ENCODE results near the gene NME4.
"Not testable (repeated sequence)": the region's sequence is repeated elsewhere in the genome, so short reads cannot be mapped to it uniquely, and the experiment has no call there.

Gene NME4

GRCh38 chr16:377419-377951 lies 19.5 kb upstream of the NME4 start:
- DNase-seq (ENCODE audit: low spot score), result no peak

DNA sequence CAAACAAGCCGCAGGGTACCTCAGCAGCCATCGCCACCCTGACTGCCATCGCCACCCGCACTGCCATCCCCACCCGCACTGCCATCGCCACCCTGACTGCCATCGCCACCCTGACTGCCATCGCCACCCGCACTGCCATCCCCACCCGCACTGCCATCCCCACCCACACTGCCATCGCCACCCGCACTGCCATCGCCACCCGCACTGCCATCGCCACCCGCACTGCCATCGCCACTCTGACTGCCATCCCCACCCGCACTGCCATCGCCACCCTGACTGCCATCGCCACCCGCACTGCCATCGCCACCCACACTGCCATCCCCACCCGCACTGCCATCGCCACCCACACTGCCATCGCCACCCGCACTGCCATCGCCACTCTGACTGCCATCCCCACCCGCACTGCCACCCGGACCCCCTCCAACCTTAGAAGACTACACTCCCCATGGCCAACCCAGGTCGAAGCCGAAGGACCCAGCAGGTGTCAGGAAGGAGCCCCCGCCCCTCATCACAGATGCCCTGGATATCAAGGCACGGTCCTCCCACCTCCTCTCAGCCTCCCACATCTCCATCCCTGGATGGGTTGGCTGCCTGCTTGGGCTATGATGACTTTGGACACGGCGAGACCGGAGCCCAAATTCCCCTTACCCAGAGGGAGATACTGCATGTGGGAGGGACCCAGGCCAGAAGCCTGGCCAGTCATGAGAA lies 18.7 kb upstream of the NME4 start:
- DNase-seq (ENCODE audit: low spot score), result not testable (repeated sequence)

DNA sequence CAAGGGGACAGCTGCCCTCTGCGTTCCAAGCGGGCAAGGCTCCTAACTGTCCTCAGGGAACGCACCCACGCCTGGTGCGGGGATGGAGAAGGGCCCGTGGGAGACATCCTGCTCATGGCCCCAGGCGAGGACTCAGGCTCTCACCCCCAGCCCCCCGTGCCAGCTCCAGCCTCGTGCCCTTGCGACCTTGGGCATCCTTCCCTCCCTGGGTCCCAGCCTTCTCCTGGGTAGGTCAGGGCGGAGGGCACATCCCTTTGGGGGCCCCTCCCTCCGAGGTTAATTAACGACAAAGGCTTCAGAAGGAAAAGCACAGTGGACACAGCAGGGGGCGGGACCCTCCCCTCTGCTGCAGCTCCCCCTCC lies 18.2 kb upstream of the NME4 start:
- no peak for DNase-seq (ENCODE audit: low spot score)

GRCh38 chr16:379183-379960 lies 17.6 kb upstream of the NME4 start:
- DNase-seq (ENCODE audit: low spot score), result no peak

DNA sequence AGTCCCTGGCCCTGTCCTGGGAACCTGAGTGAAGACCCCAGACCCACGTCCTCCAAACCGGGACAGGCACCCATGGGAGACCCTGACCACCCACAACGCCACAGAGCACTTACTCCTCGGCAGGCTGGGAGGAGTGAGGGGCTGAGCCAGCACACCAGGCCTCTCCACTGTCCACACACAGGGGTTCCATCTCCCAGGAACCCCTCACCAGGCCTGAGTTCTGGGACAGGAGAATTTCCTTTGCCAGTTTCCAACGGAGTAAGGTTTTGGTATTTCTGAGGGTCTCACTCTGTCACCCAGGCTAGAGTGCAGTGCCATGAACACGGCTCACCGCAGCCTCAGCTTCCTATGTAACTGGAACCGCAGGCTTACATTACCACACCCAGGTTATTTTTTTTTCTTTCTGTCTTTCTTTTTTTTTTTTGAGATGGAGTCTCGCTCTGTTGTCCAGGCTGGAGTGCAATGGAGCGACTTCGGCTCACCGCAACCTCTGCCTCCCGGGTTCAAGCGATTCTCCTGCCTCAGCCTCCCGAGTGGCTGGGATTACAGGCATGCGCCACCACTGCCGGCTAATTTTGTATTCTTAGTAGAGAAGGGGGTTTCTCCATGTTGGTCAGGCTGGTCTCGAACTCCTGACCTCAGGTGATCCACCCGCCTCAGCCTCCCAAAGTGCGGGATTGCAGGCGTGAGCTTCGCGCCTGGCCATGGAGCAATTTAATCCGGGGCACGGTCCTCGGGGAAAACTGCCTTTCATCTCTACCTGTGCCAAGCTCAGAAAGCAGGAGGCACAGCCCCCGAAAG lies 16.8 kb upstream of the NME4 start:
- no peak for DNase-seq (ENCODE audit: low spot score)

DNA sequence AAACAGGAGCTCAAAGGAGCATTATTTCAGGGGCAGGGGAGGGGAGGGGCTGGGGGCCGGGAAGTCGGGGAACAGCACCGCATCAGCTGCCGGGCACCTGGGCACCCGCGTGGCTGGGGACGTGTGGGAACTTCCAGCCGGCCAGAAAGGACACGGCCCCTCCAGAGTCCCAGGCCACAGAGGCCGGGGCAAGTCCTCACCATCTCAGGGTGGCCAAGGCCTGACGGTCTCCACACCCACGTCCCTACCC lies 16.3 kb upstream of the NME4 start:
- peak; percentile 57 for DNase-seq (ENCODE audit: low spot score)

GRCh38 chr16:381012-381788 lies 15.8 kb upstream of the NME4 start:
- peak; percentile 74 for DNase-seq (ENCODE audit: low spot score)

DNA sequence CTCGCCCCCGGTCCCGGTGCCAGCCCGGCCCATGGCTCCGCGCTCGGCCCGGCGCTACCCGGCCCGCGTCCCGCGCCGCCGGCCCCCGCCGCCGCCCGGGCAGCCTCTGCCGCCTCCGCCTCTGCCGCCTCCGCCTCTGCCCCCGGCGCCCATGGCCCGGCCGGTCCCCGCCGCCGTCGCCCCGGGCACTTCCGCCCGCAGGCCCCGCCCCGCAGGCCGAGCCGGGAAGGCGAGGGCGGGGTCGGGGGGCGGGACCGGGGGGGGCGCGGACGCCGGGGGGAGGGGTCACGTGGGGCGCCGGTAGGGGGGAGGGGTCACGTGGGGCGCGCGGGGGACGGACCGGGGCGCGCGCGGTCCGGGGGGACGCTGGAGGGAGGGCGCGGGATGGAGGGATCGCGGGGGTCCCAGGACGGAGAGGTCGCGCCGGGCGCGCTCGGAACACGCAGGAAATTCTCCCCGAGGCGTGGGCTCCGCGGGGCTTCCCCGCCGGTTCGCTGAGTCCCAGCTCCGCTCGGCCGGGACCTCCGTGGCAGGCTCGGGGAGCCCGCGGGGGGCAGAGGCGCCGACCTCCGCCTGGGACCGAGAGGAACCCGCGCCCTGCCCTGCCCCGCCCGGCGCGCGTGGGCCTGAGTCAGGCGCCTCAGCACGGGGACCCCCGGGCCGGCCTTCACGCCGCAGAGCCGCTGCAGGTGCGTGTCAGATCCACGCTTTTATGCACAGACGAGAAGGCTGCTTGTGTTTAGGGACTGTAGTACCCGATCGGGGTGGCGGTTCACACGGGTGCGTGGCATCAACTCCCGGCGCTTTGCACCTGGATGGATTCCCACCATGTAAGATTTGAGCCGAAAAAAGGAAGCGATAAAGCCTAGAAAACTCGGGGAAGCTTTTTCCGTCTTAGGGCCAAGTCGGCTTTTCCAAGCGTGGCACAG lies 14.9 kb upstream of the NME4 start, which contains the start of gene PGAP6:
Gene PGAP6, minus strand, starts transcription at position 190 of the 929 bp plus-strand sequence. Its CDS starts 157 bp downstream, at position 33.
- DNase-seq (ENCODE audit: low spot score), result no peak

- peak; percentile 65 for DNase-seq (ENCODE audit: low spot score)
These were observed 13.5 kb upstream of the NME4 start for GRCh38 chr16:383326-384051.

- DNase-seq (ENCODE audit: low spot score), result peak; percentile 52
These were observed 10.3 kb upstream of the NME4 start for GRCh38 chr16:386641-387156.

- DNase-seq (ENCODE audit: low spot score), result not testable (repeated sequence)
These were observed 9.0 kb upstream of the NME4 start for GRCh38 chr16:387761-388666.

- DNase-seq (ENCODE audit: low spot score), result no peak
These were observed 7.6 kb upstream of the NME4 start for GRCh38 chr16:389352-389751.

DNA sequence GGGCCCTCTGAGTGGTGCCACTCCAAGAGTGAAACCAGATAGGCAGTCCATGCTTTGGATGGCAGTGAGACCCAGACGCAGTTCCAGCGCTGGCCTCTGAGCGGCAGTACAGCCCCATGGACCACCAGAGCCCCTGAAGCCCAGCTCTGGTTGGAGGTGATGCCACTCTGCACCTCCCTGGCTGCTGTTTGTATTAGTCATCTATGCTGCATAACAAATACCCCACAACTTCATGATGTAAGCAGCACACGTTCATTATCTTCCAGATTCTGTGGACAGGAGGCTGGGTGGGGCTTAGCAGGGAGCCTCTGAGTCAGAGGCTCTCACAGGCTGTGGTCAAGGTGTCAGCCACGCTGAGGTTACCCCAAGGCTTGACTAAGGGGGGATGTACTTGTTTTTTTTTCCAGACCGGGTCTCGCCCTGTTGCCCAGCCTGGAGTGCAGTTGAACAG lies 5.1 kb upstream of the NME4 start:
- peak; percentile 79 for DNase-seq (ENCODE audit: low spot score)

DNA sequence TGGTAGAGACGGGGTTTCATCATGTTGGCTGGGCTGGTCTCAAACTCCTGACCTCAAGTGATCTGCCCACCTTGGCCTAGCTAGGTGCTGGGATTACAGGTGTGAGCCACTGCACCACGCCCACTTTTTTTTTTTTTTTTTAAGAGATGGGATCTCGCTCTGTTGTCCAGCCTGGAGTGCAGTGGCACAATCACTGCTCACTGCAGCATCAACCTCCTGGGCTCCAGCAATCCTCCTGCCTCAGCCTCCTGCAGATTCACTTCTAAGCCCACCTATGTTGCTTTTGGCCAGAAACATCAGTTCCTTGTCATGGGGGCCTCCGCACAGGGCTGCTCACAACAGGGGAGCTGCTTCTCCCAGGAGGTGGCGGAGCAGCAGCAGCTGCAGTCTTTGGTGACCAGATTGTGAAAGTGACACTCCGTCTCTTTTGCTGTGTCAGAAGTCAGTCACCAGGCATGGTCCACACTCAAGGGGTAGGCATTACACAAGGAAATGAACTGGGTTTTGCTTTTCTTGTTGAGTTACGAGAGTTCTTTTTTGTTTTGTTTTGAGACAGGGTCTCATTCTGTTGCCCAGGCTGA lies 4.5 kb upstream of the NME4 start:
- DNase-seq (ENCODE audit: low spot score), result no peak

DNA sequence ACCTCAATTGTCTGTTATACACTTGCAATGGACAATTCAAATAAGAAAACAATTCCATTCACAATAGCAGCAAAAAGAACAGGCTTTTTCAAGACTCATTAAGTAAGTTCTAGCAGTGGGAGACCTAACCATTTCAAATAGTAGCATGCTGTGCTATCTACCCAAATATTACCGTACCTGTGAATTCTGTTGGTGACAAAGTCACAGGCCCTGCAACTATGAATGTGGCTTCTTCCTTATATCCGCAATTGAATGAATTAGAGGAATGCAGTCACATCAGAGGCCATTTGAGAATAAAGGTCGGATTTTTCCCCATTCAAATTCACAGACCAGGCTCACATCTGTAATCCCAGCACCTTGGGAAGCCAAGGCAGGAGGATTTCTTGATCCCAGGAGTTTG lies 800 bp upstream of the NME4 start:
- no peak for DNase-seq (ENCODE audit: low spot score)

GRCh38 chr16:396605-397004 lies 394 bp upstream of the NME4 start:
- DNase-seq (ENCODE audit: low spot score), result peak; percentile 73

- DNase-seq (ENCODE audit: low spot score), result peak; percentile 90
These were observed 835 bp downstream of the NME4 start for GRCh38 chr16:397736-398332.

All from ecto neural progenitor cell (in vitro differentiated cells).